HG02973 (cell line): ENCODE data around the gene STK17B.
"Not testable (repeated sequence)": the region's sequence is repeated elsewhere in the genome, so short reads cannot be mapped to it uniquely, and the experiment has no call there.

ENCODE experiments used
- ATAC-seq: cut with Tn5 transposase; IDR thresholded peaks from one replicate; pipeline ENCODE4 v1.9.1; 2021; ENCODE audit warnings: moderate library complexity; ENCODE audit not compliant: unreplicated experiment

The STK17B gene

DNA sequence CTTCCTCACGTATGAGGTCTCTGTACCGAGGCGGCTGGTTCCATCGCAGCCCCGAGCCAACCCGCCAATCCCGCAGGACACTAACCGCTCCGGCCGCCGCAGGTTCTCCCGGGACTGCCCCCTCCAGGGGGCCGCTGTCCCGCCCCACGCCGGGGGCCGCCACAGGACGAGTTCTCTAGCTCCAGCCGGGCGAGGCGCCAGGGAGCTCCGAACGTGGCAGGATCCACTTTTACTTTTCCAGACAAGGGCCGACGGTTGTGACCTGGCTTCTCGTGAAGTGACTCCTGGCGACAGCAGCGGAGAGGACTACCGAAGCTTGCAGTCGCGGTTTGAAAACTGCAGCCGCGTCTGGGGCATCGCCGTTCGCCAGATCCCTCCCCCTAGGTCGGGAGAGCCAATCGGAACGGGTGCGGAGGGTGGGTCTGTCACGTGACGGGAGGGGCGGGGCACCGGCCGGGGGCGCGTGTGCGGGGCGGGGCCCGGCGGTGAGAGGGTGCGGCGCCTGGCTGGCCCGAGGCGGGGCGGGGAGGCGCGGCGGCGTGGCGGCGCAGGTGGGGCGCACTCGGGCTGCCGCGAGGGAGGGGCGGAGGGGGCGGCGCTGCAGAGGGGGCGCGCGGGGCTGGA, at the start of gene STK17B:
STK17B (minus strand) TSS at position 331 of the 624 bp plus-strand sequence. CDS start 8,195 bp downstream, outside the sequence.
- peak; percentile 46 for ATAC-seq

DNA sequence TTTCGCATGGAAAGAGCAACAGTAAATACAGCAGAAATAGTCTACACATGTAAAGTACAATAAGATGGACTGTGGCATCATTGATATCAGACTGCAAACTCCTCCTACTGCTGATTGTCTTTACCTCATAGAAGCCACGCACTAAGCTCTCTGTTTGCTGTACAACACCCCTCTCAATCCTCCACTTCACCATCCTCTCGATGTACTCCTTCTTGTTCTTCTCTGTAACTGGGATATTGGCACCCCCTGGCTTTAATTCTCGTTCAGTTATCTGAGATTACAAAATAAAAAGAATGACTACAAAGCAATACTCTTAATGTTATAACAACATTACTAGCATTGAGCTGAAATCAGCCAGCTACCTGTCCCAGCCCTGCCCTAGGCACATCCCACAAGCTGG, 49.3 kb upstream of the STK17B start:
- no peak for ATAC-seq

DNA sequence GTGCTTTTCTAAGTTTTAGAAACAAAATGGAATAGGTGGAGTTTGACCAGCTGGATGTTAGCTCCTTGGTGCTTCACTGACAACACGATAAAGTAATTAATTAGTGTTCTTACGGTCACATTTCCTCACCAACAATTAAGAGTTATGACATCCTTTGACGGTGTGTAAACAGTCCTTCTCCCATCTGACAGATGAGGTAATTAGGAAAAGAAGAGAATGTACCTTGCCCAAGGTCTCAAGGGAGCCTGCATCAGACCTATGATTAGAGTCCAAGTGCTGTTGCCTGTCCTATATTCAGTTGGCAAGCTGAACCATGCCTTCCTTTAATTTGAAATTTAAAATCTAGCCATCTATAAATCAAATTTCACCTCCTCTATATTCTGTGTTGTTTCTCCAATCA, 48.3 kb upstream of the STK17B start:
- no peak for ATAC-seq

DNA sequence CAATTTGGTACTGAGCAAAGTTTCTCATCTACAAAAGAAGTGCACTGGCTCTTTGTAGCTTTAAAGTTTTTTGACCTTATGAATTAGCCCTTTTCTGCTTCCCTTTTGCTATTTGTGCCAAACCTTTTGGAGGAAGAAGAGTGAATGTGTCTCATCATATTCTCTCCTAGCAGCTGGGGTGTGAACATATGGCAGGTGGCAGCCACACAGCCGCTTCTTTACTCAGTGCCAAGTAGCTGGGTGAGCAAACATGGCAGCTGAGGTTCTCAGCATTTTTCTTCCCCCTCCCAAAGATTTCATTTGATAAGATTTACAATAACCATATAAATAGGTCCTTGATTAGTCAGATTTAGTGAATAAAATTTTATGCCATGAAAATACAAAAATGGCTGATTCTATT, 46.7 kb upstream of the STK17B start:
- ATAC-seq = no peak

DNA sequence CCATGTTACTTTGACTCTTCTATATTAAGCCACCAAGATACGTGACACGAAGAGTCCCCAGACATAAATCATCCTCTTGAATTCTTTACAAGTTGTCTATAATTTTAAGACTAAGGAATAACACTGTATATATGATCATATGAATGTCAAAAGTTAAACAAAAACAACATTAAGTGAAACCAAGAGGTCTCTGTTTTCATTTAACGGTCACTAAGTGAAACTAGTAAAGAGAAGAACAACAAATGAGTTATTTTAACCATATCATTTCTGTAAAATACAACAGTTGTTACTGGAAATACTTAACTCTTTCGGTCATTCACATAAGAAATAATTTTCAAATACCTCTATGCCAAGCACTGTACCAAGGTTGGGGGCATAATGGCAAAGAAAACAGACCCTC, 45.7 kb upstream of the STK17B start:
- ATAC-seq = peak; percentile 47

DNA sequence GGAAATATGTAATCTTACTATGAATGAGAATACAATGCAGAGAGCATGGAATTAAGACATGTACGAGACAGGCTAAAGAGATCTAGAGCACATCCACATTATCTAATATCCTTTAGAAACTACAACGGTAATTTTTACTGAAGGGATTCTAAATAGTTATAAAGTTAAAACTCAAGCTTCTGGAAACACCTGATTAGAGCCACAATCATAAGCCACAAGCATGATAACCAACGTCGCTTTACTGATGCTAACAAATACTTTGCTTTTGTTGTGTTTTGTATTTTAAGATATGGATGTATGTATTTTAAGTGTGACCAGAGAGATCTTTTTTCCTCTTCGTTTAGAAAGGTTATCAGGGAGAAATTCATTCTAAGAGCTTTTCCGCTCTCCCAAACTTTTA, 44.0 kb upstream of the STK17B start:
- ATAC-seq = no peak

DNA sequence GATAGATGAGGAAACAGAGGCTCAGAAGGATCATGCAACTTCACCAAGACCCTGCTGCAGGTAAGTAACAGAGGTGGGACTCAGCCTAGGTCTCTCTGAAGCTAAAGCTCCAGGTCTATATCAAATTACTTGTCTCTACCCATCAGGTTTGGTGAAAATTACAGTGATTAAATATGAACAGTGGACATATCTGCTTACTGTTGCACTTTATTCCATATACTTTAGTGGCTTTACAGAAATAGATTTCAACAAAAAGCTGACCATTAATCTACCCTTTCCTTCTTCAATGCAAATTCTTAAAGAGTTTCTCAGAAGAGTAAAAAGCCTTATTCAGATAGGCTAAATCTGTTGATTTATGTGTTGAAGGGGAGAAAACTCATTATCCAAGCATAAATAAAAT, 42.8 kb upstream of the STK17B start:
- no peak for ATAC-seq

DNA sequence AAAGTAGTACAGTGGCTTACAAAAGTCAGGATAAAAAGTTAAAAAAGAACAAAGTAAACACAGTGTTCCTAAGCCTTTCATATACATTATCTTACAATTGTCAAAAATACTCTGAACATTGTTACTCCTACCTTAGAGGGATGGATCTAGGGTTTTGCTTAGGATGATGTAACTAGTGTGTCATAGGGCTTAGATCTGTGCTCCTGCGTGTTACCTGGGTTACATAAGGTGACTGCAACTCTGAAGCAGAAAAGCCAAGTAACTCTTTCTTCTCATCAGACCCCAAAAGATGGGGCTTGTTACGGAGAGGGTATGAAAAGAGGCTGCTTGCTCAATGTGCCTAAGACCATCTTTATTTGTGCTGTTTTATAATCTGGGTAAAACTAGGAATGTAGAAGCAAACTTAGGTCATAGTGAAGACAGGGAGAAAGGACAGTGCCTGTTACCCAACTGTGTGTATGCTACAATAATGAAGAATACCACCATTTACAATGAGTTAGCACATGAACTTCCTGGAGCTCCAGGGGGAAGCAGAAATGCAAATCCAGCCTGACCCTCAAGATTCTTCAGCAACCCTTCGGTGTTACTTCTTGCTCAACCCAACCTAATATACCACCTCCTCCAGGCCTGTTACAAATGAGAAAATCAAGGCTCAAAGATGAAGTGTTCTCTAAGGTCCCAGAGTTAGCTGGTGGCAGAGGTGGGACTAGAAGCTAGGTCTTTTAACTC, 42.0 kb upstream of the STK17B start:
- no peak for ATAC-seq

DNA sequence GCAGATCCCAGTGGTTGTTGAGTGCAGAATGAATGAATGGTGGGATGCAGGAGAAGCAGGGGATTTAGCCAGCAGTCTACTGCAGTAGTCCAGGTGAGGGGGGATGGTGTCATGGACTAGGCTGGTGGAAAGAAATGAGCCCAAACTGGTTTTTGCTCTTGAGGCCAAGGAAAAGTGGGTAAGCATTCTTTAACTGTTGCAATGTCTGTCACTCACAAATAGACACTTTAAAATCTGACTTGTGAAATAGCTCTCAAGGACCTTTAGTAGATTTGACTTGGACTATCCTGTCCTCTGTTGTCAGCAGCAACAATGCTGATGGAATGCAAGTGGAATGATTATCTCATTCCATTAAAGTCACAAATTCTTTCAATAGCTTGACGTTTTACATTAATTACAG, 37.5 kb upstream of the STK17B start:
- no peak for ATAC-seq

DNA sequence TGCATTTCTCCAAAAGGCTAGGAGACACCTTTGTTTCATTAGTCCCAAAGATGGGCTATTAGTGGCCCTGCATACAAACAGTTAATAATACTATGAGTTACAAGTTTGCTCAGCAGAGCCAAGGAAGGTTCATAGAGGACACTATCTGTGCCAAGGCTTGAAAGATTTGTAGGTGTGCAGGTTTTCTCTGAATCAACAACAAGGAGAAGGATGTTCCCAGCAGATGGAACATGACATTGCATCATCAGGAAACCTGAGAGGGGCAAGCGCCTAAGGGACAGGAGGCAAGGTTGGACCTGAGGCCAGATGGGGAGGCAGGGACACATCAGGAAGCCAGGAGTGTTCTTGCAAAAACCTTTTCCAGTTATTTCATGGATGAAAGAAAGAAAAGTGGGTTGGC, 35.4 kb upstream of the STK17B start:
- ATAC-seq = no peak

DNA sequence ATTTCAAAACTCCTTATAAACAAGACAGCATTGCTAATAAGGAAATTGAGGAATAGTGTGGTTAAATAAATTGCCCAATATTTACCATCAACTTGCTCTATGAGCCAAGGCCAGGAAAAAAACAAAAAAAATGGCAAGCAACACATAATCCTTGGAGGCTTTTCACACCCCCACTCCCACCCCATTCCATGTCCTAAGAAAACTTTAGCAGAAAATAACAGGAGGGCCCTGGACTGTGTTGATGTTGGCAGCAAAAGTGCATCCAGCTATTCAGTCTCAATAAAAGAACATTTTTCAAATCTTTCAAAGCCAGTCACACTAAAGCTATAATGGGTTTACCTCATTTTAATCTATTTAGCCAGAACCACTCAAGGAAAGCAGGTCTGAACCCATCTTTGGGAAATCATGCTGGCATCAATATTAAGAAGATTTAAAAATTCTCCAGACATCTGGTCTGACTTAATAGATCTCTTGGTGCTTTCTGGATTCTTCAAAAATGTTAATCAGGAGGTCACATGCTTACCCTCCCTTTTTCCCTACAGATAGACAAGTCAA, 34.6 kb upstream of the STK17B start:
- no peak for ATAC-seq

DNA sequence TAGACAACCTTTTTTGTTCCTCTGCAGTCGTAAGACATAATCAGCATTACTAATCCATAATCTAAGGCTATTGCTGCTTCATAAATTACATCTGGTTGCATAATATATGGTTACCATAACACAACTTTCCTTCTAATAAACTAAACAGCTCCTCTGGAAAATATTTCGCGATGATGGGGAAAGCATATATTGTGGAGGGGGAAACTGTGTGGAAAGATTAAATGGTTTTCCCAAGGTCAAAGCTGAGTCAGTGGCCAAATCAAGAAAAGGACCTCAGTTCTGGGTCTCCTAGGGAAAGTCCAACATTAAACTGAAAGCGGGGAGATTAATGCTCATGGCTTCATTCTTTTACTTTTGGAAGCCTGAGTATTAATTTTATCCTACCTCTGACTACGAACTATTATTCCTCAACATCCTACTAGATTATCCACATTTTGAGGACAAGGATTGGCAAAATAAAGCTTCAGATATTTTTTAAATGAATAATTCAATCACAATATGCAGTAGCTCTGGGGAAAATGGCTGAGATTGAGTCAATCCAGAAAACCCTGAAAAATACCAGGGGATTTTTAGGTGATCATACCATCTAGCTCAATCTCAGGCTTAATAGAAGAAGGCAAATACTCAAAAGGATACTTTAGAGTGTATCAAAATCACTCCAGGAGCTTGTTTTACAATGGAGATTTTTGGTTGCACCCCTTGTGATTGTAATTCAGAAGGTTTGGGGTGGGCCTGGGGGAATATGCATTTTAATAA, 33.8 kb upstream of the STK17B start:
- ATAC-seq = no peak

DNA sequence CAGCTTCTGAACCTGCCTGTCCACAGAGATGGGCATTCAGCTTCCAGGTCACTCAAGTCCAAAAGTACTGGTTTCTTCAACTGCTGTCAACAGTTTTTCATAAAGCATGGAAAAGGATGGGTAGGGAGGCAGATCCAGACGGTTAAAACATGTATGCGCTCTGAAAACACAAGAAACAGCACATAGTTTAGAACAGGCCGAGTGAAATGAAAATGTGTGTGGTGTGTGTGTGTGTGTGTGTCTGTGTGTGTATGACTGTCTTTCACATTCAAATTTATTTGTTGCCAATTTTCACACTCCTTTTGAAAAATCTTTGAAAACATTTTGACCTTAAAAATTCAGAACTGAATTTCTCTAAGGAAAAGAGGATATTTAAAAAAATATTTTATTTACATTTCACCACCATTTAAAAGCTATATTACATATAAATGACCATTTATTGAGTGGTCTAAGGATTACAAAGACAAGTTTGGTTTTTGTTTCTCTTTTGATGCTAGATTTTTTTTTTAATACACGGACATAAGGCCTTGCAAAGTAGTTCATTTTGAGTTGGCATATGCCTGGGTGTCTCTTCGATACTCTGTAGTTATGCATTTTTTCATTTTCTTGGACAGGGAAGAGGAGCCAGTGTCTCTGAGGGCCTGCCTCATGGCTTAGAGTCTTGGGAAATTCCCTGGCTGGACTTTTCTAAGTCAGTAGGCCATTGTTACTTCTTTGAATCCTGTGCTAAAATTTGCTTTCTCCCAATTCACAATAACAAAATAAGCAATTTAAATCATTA, 30.0 kb upstream of the STK17B start:
- no peak for ATAC-seq

DNA sequence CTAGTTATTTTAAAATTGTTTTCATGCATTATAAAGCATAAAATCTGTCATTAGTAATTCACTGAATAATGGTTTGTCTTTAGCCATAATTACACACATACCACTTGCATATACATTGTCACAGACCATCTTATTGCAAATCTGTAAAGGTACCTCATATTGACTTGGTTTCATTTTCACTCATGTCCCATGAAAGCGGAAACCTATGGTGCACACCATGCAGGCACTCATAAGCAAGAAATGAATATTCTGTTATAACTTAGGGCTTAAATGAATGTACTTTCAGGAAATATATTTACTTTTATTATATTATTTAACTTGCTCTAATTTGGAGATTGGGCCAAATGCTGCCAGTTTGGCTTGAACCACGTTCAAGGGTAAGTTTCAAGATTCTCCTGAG, 29.2 kb upstream of the STK17B start:
- peak; percentile 99 for ATAC-seq

DNA sequence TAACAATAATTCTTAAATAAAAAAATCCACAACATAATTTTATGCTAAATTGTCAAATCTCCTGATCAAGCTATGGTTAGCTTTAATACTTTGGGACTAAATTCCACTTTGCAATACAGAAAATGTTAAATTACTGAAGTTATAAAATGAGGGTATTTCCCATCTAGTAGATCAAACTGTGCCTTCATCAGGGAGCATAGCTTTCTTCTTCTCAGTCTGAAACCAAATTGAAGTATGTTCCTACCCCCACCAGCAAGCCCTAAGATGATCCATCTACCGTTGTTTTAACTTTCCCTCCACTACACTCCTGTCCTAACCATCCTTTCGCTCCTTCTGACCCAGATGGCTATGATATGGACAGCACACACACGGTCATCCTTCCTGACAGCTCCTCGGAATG, 24.4 kb upstream of the STK17B start:
- ATAC-seq = no peak

DNA sequence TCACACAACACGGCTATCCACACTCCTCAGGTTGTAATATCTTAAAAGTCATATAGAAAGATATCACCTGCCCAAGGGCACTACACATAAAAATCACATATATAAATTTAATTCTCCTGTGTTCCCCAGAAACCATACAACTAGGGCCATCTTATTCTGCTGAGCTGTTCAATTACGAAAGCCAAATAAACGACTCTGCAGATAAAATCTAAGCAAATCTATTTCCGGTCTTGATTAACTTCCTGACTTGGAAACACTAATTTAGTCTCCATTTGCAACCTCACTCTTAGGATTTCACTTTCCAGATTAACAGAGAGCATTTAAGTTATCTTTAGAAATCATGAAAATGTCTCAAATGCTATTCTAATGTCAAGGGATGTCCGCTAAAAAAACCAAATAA, 23.9 kb upstream of the STK17B start:
- ATAC-seq = no peak

DNA sequence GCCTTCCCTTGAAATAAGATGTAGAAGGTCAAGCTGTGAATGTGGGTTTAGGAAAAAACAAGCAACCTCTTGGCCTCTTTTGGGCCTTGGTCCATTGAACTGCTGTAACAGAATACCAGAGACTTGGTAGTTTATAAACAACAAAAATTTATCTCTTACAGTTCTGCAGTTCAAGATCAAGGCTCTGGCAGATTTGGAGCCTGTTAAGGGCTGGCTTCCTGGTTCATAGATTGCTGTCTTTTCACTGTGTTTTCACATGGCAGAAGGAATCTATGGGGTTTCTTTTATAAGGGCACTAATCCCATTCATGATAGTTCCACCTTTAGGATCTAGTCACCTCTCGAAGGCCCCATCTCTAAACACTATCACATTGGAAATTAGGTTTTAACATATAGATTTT, 20.2 kb upstream of the STK17B start:
- no peak for ATAC-seq

DNA sequence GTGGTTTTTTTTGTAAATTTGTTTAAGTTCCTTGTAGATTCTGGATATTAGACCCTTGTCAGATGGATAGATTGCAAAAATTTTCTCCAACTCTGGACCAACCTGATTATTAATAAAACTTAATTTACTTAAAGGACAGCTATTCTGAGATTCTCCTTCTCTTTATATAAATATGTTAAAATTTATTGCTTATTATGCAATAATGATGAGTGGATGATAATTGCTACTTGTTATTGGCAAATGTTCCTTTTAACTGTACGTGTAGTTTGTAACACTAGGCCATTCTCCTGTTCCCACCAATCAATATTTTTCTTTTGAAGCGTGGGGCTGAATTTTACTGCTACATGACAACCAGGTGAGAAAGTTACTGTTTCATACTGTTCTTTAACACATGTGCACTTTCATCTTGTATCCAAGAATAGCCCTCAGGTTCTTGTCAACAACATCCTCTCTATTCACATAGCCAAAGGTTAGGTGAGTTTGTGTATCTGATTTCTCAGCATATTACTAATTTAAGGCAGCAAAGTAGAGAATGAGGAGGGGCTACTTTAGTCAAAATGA, 16.6 kb upstream of the STK17B start:
- ATAC-seq = no peak

DNA sequence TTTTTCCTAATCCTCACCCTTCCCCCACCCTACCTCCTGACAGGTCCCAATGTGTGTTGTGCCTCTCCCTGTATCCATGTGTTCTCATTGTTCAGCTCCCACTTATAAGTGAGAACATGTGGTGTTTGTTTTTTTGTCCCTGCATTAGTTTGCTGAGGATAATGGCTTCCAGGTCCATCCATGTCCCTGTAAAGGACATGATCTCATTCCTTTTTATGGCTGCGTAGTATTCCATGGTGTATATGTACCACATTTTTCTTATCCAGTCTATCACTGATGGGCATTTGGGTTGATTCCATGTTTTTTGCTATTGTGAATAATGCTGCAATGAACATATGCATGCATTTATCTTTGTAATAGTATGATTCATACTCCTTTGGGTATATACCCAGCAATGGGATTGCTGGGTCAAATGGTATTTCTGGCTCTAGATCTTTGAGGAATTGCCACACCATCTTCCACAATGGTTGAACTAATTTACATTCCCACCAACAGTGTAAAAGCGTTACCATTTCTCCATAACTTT, 15.9 kb upstream of the STK17B start:
- ATAC-seq = not testable (repeated sequence)

DNA sequence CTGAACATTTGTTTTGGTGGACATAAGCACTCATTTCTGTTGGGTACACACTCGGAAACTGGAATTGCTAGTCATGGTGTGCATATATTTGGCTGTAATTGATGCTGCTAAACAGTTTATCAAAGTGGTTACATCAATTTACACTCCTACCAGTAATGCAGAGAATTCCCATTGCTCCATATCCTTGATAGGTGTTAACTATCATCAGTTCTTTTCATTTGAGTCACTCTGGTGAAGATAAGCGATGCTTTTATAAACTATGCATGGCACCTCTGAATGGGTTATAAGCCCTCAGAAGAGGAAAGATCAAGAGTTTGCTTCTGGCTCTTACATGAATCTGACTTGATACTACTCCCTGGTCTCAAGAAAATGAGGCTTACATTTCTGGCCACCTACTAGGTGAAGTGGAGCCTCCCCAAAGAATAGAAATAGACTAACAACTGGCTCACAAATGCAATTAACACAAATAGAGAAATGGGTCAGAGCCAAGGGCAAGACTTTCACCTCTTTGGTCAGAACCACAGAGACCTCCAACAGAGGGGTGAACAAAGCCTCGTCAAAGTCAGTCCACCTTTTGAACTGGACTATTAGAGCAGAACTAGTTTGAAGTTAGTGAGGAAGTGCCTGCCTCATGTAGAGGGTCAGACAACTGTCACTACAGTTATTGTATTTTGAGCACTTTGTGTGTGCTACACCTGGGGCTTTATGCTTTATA, 15.0 kb upstream of the STK17B start:
- ATAC-seq = no peak
